ENCODE results near the gene STX3.
A peak's percentile ranks its signal among the peaks of the same experiment; 100 is the strongest.

STX3 gene

DNA sequence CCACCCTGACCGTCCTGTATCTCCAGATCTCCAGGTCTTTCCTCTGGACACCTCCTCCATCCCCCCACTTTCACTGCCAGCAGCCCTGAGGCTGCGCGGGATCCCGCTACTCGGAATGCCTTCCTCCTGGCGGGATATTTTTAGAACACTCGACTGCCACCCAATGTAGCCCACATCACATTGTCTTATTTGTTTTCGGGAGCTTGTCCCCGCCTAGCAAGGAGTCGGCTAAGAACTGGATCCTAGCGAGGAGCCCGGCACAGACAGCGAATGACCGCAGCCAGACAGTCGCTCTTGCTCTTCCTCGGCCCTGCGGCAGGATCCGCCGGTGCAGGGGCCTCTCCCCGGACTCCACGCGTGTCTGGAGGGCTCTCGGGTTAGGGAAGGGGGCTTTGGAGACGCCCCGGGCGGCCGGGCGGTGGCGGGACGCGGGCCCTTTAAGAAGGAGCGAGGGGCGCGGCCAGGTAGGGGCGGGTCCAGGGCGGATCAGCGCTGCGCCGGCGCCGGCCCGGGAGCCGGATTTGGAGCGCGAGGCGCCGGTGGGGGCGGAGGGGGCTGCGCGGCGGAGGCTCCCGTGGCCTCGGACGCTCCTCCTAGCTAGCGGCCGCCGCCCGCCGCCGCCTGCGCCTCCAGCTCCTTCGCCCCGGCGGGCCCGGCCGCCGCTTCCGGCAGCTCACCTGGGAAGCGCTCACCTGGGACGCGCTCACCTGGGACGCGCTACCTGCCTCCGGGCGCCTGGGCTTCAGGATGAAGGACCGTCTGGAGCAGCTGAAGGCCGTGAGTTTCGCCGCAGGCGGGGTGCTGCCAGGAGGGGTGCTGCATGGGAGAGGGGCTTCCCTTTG is at the start of gene STX3:
Gene STX3, plus strand, starts transcription at position 518 of the 842 bp plus-strand sequence. Its CDS starts 230 bp downstream, at position 748.
- DNase-seq = peak; percentile 73

- DNase-seq = peak; percentile 3
These were observed 48.5 kb upstream of the STX3 start for GRCh38 chr11:59706518-59707285.

GRCh38 chr11:59707371-59707770 is 47.8 kb upstream of the STX3 start:
- DNase-seq = no peak

GRCh38 chr11:59708537-59708936 is 46.6 kb upstream of the STX3 start:
- no peak for DNase-seq

- DNase-seq = no peak
These were observed 44.9 kb upstream of the STX3 start for GRCh38 chr11:59710136-59710847.

DNA sequence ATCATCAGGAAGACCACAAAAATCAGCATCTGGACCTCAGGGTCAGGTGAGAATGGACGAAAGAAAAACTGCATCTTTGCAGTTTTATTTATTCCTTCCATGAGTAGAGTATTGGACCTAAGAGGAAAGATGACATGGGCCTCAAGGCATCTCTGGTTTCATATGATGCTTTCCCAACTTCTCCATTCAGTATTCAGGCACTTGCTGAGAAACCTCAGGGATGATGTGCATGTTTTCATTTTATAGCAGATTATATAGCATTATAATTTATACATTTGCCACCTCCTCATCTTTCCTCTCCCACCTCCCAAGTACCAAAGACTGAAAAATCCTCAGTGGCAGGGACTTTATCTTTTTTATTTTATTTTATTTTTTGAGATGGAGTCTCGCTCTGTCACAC is 41.4 kb upstream of the STX3 start, which contains the start of gene OR10V1:
Gene OR10V1, minus strand, starts transcription at position 101 of the 400 bp plus-strand sequence. Its CDS starts 0 bp downstream, at position 101.
- no peak for DNase-seq

DNA sequence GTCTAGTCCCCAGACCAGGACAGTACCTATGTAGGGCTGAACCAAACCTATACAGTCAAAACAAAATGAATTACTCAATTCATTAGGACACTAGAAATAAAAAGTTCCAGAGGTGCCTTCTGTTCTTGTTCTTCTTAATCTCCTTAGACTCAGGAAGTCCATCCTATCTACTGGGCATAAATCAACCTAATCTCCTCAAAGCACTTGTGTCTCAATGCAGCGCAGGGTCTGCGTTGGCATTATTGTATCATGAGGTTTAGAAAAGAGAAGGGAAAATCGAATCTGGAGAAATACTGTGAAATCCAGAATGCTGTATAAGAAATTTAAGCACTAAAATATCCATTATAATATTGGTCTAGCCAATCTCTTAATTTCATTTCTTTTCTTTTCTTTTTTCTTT is 39.1 kb upstream of the STX3 start:
- no peak for DNase-seq

DNA sequence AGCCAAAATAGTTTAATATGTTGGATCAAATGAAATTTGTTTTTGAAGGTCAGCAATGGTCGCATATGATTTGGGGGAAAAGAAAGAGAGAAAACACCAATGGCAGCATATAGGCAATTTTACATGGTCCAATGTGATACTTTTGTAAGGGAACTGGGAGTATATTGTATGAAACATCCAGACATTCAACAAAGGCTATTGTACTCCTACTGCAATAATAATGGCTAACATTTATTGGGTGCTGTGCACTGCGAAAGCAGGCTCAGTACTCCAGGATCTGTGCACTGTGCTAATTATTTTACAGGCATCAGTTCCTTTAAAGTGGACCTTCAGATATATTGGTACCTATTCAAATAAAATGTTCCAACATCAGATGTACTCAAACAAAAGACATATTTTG is 35.6 kb upstream of the STX3 start:
- no peak for DNase-seq

GRCh38 chr11:59724066-59724465 is 31.1 kb upstream of the STX3 start:
- no peak for DNase-seq

DNA sequence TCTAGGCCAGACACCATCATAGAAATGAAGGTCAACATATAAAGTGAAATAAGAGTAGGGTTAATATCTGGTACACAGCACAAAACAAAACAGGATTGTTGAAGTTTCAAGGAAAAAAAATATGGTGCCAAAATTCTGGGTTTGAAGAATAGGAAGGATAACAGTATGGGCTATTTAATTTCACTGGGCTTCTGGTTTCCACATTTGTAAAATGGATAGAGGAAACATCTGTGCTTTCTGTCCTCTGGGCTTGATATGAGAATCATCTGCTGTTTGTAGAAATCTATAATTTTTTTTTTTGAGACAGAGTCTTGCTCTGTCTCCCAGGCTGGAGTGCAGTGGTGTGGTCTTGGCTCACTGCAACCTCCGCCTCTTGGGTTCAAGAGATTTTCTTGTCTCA is 27.8 kb upstream of the STX3 start:
- no peak for DNase-seq

DNA sequence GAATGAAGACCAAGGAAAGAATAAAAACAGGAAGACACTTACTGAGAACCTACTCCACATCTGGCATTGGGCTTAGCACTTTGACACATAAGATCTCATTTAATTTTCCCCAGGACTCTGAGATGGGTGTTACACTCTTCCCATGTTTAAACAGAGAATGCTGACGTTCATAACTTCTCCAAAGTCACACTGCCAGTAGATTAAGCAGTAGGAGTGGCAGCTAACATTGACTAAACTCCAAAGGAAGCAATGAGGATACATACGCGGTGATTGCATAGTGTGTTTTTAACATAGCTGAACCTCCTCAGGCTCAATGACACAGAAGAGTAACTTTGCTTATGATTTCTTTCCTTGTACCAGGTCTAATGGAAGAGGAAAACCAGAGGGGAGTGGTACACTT is 27.0 kb upstream of the STX3 start:
- DNase-seq = no peak

DNA sequence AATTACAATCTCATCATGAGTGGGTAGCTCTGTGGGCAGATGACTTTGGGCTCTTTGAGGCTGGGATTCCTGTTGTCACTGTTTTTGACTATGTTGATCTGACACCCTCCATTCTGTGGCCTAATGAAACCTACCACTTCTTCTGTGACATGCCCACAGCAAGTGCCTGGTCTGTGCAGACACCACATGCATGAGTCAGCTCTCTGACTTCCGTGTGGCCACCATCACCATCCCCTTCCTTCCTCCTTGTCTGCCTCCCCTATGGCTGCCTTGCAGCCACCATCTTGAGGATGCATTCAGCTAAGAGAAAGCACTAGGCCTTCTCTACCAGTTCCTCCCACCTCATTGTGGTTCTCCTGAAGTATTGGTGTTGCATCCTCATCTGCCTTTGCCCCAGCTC is 26.3 kb upstream of the STX3 start:
- no peak for DNase-seq

- no peak for DNase-seq
These were observed 25.3 kb upstream of the STX3 start for GRCh38 chr11:59729834-59730233.

DNA sequence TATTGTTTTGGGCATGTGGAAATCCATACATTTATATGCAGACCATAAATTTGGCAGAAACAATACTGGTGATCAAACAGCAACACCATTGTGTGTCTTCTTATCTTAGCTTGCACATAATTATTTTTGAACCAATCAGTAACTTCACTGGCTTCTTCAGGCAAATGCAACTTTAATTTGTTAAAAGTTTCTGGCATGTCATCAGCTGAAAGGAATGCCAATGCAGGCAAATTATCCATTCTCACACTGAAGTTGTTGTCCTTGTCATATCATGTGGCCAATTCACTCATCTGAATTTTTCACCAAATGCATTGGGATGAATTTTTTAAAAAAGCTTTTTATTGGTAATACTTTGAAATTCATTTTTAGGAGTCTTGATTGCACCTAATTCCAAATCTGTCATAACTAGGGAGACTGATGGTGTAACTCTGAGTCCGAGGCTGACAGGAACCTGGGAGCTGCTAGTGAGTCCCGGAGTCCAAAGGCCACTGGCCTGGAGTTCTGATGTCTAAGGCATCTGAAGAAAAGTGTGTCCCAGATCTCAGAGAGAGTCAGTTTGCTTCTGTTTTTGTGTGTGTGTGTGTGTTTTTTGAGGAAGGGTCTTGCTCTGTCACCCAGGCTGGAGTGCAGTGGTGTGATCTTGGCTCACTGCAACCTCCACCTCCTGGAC is 24.1 kb upstream of the STX3 start:
- no peak for DNase-seq

DNA sequence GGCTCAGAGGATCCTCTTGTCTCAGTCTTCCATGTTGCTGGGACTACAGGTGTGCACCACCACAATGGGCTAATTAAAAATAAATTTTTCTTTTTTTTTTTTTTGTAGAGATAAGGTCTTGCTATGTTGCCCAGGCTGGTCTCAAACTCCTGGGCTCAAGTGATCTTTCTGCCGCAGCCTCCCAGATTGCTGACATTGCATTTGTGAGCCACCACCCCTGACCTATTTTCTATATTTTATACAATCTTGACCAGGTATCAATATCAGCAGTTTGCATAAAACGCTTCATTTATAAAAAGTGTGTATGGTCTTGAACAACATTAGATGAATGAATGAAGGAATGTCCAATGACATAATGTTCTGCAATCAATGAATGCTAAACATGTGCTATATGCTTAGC is 9.1 kb upstream of the STX3 start:
- no peak for DNase-seq

- DNase-seq = peak; percentile 88
These were observed 1.3 kb upstream of the STX3 start for GRCh38 chr11:59753650-59754493.

DNA sequence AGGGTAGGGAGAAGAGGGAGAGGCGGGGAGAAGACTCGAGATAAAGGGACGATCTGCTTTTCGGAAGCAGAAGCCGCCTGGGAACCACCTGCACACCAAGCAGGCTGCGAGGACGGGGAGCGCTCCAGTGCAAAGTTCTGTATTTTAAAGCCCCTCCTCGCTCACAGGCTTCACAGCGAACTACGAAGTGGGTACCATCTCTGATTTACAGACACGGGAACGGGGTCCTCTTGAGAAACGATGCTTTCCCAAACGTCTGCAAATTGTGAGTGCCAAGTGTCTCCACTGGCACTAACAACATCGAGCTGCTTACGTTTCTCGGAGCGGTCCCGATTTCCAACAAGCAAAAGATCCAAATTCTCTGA is 700 bp upstream of the STX3 start:
- peak; percentile 29 for DNase-seq

GRCh38 chr11:59755701-59756557 is 753 bp downstream of the STX3 start:
- DNase-seq = peak; percentile 40

- DNase-seq = no peak
These were observed 1.3 kb downstream of the STX3 start for GRCh38 chr11:59756558-59756840.

DNA sequence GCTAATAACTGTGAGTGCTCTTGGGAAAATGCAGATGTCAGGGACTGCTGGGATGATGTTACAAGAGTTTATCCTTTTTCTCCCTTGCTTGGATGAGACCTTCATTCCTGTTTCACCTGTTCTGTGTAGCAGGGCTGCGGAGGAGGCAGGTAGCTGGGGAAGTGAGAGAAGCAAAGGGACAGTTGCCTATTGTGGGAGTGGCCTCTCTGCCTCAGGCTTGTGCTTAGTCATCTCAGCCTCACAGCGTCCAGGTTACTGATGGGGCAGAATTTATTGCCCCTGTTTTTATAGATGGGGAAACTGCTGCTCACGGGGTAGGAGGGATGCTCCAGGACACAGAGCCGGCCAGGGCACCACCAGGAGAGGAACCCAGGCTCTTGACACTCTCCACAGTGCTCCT is 1.7 kb downstream of the STX3 start:
- DNase-seq = no peak

DNA sequence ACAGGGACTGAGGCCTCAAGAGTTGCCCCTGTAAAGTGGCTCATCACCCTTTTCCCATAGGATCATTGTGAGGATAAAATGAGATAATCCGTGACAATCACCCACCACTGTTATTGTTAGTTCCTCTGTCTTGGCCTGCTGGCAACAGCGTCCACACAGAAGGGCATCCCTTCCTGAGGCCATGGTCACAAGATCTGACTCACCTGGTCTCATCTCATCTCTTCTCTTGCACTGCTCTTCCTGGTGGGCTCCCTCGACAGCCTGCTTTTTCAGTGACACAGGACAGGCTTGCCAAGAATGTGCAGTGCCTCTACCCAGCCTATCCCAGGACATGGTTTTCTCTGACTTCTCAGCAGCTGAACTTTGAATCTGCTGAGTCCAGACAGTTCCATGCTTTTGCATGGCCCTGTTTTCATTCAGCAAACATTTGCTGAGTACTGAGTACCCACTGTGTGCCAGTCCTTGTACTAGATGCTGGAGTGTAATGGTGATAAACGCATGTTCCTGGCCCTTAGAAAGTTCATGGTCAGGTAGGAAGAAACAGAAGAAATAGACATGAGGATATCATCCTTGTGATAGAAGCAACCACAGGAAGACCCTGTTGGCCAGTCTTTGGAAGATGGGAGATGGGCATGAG is 3.3 kb downstream of the STX3 start:
- DNase-seq = no peak
